GM19328 (cell line): ENCODE measurements around the gene TNFRSF19.
A peak's percentile ranks its signal among the peaks of the same experiment; 100 is the strongest.
"Not testable (repeated sequence)": the region's sequence is repeated elsewhere in the genome, so short reads cannot be mapped to it uniquely, and the experiment has no call there.

Experiments used
- ATAC-seq: cut with Tn5 transposase; IDR thresholded peaks from one replicate; pipeline ENCODE4 v1.9.1; 2021; ENCODE audit warnings: mild to moderate bottlenecking, moderate library complexity; ENCODE audit not compliant: unreplicated experiment

The TNFRSF19 gene

DNA sequence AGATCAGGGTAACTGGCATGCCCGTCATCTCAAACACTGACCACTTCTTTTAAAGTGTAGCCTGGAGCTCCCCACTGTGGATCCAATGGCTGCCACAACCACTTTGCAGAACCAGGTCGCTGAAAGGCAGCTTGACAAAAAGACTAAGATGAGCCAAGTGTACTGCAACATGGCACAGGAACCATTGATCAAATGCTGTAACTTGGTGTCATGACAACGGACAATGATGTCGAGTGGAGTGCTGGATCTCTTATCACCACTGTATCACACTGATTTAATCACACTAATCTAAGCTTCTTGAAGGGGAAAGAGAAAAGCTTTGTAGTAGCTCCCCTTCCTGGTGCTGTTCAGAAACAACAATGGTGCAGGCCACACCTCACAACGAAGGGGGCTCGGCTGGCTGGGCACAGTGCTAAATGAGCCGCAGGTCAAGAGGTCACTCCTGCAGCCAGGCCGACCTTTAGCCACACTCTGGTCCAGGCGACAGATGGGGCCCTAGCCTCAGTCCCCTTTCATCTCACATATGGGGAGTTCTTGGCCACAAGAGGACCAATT lies 2.2 kb upstream of the TNFRSF19 start:
- no peak for ATAC-seq

DNA sequence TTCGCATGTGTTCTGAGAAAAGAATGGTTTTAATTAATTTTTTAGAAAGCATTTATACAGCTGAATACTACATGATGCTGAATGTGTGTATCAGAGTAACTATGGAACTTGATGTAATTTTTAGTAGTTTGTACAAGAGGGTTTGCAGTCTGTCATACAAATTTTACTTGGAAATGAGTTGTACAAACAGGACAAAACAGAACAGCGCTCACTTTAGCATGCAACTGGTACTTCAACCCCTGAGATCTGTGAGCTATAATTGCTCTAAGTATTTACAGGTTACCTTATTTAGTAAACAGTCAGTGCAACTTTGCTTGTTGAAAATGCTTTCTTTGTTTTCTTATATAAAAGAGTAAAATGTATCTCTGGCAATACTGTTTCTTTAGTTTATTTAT lies 706 bp downstream of the TNFRSF19 start:
- ATAC-seq = no peak

DNA sequence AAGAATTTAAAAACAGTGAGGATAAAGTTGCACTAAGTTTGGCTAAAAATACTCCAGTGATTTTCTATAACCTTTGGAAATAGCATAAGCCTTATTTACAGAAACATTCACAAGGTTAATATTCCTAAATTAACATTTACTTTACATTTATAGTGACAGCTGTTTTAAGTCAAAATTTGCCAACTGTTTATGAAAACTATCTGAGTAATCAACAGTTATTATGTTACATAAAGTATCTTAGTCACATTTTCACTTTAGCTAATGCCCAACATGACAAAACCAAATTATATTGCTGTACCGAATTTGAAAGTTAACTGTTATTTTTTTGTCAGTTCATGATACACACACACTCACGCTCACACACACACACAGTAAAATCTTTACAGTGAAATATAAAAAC lies 1.2 kb downstream of the TNFRSF19 start:
- ATAC-seq = no peak

DNA sequence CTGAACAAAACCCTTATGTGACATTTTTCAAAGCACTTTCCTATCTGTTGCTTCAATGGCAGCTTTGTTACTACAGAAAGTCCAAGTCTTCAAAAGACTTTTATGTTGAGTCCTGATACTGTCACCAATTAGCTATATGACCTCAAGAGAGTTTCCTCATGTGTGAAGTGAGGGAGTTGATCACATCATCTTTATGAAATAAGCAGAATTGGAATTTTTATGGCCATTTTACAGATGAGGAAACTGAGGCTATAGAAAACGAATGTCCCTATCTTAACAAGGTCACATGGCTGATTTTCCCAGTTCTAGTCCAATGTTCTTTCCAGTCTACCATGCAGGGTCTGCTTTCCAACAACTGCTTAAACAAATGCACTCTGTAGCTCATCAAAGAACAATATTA lies 2.6 kb downstream of the TNFRSF19 start:
- no peak for ATAC-seq

DNA sequence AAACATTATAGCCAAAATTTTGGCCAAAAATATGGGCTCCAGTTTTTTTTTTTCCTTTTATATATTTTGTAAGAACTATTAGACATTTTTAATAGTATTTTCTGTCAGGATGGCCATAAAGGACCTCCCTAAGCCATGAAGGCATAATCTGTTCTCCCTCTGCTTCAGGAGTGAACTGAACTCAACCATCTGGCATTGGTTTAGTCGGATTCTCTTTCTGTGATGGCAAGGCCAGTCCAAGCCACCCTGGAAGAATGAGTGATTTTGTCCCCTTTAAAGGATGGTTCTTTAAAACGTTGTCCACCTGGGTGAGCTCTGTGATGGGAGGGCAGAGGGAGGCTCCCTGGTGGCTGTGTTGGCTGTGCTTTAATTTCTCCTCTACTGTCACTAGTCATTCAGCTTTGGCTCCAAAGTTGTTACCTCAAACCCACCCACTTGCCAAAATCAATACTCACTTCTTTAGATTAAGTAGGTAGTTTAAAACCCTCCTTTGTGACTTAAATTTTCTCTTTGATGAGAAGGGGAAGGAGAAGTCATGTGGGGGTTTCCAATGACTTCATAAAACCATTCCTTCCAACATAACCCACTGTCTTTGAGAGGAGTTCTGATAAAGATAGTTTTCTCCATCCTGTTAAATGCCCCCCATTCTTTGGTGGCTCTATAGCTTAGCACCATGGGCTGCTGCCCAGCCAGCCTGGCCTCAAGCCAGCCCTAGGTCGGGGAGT lies 4.4 kb downstream of the TNFRSF19 start:
- no peak for ATAC-seq

DNA sequence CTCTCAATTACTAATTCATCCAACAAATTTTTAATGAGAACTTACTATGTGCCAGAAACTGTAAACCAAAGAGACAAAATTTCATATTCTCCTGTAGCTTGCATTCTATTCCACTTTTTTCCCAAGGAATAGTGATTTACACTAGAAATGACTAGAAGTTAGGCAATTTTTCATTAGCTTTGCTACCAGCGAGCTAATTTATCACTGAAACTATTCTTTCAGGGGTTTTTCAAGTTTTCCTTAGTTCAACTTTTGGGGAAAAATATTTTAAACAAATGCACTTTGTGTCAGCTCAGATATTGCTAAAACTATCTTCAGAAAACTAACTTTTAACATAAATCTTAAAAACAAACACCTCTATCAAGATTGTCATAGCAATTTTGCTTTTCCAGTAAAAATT lies 5.4 kb downstream of the TNFRSF19 start:
- no peak for ATAC-seq

DNA sequence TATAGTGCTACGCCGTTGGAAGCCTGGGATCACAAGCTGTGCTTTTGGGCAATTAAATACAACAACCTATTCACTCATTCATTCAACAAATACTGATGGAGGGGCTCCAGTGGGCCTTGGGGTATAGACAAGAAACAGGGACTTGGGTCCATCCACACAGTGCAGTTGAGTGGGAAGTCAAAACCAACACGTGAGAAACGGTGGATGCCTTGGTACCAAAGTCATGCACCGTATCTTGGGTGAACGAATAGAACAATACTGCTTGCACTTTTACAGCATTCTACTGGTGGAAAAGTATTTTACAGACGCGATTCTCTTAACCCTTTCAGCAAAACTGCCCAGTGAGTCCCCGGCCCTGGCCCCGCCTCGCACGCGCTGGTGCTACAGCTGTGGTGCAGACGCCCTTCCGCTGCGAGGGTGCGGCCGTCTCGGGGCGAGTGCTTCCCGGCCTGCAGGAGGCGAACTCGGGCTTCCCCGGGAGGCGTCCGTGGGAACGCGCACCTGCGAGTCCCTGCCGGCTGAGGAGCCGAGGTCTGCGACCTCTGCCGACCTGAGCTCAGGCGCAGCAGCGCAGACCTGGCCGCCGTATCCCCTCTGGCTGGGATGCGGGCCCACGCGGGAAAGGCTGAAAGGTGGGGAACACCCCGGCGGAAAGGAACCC lies 8.3 kb downstream of the TNFRSF19 start:
- peak; percentile 62 for ATAC-seq

DNA sequence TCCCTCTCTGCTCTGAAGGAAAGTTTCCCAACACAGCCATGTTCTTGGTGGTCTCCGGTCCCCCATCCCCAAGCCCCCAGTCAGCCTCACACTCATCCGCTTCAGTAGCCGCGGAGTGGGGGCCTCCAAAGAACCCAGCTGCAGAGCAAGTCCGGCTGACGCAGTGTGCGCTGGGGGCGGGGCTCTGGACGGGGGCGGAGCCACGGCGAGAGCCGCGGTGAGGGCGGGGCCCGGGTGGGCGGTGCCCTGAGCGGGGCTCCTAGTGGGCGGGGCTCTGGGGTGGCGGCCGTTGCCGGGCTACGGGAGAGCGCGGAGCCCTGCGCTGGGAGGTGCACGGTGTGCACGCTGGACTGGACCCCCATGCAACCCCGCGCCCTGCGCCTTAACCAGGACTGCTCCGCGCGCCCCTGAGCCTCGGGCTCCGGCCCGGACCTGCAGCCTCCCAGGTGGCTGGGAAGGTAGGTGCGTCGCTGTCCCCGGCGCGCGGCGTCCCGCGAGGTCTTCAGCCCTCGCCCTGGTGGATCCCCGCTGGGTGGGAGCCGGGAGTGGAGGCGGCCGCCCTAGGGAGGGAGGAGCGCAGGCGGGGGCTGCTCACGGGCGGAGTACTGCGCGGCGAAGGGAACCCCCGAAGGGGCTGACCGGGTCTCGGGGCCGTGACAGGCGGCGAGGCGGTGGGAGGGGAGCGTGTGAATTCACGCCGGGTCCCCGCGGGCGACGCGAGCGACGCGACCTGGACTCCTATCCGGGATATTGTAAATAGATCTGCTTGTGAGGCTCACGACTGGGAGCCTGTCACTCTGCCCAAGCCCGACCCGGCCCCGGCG lies 9.1 kb downstream of the TNFRSF19 start:
- peak; percentile 84 for ATAC-seq

DNA sequence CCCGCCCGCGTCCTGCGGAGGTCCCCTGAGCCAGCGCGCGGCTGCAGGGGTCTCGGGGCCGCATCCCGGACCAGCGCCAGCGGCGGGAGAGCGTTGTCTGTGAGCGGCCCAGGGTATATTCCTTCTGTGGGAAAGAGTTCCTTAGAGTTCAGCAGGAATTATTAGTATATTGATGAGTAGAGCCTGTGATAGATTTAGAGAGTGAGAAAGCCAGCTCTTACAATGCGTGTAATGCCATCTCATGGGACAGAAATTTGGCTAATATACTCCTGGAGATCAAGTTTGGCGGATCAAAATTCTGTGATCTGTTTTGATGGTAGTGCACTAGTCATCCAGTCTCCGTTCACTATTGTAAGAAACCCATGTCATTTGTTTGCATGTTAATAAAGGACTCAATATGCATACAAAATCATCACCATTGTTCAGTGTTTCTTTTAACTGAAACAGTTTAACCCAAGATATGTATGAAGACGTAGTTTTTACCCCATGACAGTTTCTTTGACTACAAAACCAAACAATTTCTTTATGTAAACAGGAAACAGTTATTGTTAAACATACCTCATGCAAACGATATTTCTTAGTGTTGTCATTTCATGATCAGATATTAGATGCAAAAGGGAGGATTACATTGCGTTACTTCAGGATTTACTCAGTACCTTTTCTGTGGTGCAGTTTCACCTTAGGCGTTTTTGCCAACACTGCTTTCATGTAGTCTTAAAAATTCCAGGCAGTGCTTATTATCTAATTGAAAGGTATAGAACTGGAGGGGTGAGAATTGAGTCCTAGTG lies 9.9 kb downstream of the TNFRSF19 start:
- ATAC-seq = no peak

DNA sequence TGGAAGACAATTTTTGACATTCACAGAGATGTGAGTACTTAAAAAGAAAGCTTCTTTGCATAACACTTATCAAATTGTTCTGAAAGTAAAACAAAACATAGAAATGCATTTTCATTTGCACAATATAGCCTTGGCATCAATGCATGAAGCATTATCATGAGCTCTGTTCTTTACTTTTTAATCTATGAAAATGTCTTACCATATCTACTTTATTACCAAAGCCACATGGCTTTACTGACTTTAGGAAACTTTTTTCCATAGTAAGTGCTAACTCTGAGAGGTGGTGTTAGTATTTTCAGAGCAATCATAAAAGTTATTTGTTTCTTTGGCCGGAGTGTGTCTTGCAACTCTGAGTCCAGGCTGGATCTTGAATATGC lies 10.5 kb downstream of the TNFRSF19 start:
- ATAC-seq = no peak

DNA sequence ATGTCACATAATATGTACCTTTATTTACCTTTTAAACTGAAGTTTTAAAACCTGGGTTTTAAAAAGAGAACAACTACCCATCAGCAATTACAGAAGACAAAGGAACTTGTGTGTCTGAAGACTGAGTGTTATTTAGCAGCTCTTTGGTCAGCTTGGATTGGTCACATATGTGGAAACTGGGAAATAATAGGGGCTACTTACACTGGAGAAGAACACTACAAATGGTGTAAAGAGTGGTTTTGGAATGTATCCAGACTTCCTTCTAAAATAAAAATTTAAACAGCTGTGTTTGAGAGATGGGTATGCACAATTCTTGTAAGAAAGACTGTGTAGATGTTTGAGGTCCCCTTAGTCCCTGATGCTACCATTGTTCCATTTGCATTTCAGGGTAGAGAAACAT lies 13.3 kb downstream of the TNFRSF19 start:
- no peak for ATAC-seq

DNA sequence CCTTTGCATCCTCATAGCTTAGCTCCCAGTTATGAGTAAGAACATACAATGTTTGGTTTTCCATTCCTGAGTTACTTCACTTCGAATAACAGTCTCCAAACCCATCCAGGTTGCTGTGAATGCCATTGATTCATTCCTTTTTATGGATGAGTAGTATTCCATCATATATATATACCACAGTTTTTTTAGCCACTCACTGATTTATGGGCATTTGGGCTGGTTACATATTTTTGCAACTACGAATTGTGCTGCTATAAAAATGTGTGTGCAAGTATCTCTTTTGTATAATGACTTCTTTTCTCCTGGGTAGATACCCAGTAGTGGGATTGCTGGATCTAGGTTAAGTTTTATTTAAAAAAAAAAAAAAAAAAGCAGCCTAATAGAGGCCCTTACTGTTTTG lies 14.1 kb downstream of the TNFRSF19 start:
- ATAC-seq = no peak

DNA sequence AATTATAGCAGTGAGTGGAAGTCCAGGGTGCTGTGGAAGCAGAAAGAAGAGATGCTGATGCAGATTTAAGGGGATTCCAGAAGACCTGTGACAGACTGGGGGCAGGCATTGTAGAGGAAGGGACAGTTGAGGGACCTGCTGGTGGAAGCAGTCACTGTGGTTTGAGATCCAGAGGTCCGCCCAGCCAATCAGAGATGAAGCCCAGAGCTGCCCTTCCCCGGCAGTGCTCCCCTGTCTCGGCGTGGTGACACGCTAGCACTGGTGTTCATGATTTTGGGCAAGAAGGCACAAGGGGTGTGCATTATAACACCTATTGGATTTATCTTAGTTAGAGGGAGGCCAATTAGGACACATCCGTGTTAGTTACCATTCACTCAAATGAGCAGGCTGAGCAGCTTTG lies 16.1 kb downstream of the TNFRSF19 start:
- ATAC-seq = no peak

DNA sequence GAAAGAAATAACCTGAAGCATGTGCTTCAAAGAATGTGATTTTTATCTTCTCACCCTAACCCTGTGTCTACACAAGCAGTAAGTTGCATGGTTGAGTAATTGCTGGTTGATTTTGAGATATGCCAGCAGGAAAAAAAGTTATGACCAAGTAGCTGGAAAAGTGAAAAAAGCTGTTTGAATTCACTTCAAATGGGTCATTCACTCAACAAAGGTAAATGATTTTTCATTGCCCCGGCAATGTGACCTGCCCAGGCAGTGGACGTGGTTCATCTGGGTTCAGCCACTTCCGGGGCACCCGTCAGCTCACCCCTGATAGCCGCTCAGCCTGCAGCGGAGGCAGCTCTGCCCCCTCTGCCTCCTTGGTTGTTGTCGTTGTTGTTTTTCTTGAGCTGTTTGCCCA lies 18.5 kb downstream of the TNFRSF19 start:
- ATAC-seq = no peak

DNA sequence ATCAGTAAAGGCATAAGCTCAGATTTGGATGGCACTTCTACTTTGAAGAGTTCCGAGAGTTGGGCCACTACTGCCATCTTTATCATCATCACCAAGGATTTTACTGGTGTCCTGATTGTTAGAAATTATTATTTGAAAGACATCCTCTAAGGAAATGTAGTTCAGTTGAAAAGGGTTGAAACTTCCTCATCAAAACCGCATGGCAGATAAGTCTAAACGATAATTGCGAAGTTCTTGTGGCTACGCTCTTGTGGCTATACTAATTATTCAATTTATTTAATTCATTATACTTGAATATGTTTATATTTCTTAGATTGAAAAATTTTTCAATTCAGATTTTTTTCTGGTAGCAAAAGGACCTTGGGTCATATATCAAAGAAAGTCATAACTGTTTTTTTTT lies 22.4 kb downstream of the TNFRSF19 start:
- no peak for ATAC-seq

DNA sequence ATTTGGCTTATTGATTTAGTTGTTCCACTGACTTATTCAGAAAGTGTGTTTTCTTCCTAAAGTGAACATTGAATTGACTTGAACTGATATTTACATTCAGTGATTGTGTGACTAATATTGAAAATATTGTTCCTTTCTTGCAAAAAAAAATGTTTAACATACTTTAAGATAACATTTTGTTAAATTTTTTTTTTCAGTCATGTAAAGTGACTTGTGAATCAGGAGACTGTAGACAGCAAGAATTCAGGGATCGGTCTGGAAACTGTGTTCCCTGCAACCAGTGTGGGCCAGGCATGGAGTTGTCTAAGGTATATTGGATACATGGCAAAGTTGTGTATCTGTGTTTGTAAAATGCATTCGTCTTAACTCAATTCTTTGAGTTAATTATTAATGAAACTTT lies 22.9 kb downstream of the TNFRSF19 start:
- ATAC-seq = no peak

DNA sequence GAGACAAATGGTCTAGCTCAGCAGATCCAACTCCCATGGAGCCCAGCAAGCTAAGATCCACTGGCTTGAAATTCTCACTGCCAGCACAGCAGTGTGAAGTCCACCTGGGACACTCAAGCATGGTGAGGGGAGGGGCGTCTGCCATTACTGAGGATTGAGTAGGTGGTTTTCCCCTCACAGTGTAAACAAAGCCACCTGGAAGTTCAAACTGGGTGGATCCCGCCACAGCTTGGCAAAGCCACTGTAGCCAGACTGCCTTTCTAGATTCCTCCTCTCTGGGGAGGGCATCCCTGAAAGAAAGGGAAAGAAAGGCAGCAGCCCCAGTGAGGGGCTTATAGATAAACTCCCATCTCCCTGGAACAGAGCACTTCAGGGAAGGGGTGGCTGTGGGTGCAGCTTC lies 24.1 kb downstream of the TNFRSF19 start:
- ATAC-seq = not testable (repeated sequence)

DNA sequence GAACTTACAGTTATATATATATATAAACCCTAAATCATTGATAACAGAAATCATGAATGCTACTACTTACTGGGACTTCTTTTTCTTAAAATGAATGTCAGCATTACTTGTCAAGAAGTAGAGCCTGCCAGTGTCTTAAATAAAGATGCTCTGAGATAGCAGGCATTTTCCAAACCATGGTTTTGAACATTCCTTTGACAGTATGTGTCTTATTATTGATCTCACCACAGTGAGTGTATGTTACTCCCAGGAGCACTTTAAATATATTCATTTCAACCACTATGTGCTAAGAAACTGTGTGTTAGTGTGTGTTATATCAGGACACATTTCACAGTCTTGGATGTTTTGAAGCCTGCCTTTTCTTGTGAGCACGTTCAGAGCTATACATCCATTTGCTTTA lies 28.2 kb downstream of the TNFRSF19 start:
- no peak for ATAC-seq

DNA sequence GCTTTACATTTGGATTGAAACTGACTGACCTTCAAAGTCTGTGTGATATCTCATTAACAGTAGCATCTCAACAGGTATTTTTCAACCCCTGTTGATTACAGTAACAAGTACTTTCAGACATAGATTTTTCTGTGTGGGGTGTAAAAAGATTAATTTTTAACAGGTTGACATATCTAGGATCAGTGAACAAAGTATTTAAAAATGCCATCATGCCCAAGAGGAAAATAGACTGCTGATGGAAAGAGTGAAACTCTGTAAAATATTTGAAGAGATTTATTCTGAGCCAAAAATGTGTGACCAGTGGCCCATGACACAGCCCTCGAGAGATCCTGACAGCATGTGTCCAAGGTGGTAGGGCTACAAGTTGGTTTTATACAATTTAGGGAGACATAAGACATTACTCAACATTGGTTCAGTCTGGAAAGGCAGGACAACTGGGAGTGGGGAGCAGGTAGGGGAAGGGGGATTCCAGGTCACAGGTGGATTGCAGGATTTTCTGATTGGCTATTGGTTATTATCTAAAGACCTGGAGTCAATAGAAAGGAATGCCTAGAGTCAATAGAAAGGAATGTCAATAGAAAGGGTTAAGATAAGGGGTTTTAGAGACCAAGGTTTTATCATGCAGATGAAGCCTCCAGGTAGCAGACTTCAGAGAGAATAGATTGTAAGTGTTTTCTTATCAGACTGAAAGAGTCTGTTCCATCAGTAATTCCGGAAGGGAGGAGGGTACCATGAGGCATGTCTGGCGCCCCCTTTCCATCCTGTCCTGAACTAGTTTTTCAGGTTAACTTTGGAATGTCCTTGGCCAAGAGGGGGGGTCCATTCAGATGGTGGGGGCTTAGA lies 29.1 kb downstream of the TNFRSF19 start:
- no peak for ATAC-seq

DNA sequence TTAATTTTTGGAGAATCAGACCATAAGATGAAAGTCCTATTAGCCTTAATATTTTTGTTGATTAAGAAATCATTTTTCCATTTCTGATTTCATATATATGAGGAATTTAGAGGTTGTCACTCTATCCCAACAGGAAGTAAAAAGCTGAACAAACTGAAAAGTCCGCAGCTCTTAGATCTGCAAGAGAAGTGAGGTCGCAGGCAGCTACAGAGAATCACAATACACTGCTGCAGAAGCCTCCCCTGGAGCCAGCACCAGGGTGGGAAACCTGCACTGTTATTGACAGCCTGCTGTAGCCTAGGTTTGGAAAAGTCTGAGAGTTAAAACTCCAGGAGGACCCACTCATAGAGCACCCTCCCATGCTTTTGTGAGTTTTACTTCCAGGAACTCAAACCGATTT lies 29.9 kb downstream of the TNFRSF19 start:
- no peak for ATAC-seq
